Adrenal gland (tissue), 12 donors: ENCODE measurements around the gene TCERG1L. TPM values are rescaled to one million over a fixed set of nuclear protein-coding genes. Genes with fewer than 3 reads are reported as not detected.

Source experiments
- DNase-seq, 7 donors: peaks; one replicate each; pipeline ENCODE4 v3.0.0-alpha.2; 2019 to 2020
- H3K27ac ChIP-seq, 5 donors: fragments of 200-600 bp; sonication (generic) in 4 of 5; 1 replicate in 3 of 5; 2 replicates in 2 of 5; pipeline versions ENCODE4 v1.5.1 to v1.8.0; 2016 to 2020; ENCODE audit warnings: mild to moderate bottlenecking in 1 of 5
- H3K27me3 ChIP-seq: fragments of 200-600 bp; 2 replicates; pipeline ENCODE4 v1.8.0; 2021
- H3K36me3 ChIP-seq, 2 donors: fragments of 200-600 bp; replicated peaks in 1 of 2; 1 replicate in 1 of 2; 2 replicates in 1 of 2; pipeline versions ENCODE4 v1.5.1 to v1.8.0; 2018 to 2022
- H3K4me1 ChIP-seq, 2 donors: fragments of 200-600 bp; replicated peaks in 1 of 2; 1 replicate in 1 of 2; 2 replicates in 1 of 2; pipeline versions ENCODE4 v1.5.1 to v1.8.0; 2018 to 2021
- H3K4me3 ChIP-seq, 4 donors: fragments of 200-600 bp; sonication (generic) in 3 of 4; one replicate each; pipeline ENCODE4 v1.5.1; 2016 to 2018
- H3K9me3 ChIP-seq, 3 donors: fragments of 200-600 bp; sonication (generic) in 1 of 3; replicated peaks in 1 of 3; 1 replicate in 2 of 3; 2 replicates in 1 of 3; pipeline versions ENCODE4 v1.5.1 to v1.8.0; 2016 to 2021
- POLR2A ChIP-seq, 2 donors: fragments of 450-650 bp; IDR thresholded peaks; one replicate each; pipeline ENCODE4 v1.6.1; 2017; ENCODE audit warnings: antibody characterized with exemption in 2 of 2, mild to moderate bottlenecking in 2 of 2, moderate library complexity in 1 of 2
- WGBS, 4 donors: extraction: QIAGEN DNeasy Blood & Tissue Kit in 2 of 4; methylation state at CpG; one replicate each; pipeline versions ENCODE4 v1.1.5 to v1.1.7; 2013 to 2017; 5-methylcytosine and 5-hydroxymethylcytosine counted together
- intact Hi-C, 2 donors: fragments of 100-400 bp; cut with DNase I; formaldehyde crosslinking; loops; one replicate each; pipeline versions ENCODE4 v1.14.1 to v1.15.0; 2022 to 2023
- polyA plus RNA-seq, 3 donors: library from polyadenylated mRNA; stranded (reverse); fragments of 200-250 nt in 2 of 3; fragments of 350-450 nt in 1 of 3; fragmentation: Illumina TruSeq in 1 of 3; extraction: RNeasy Lipid Tissue Mini Kit (QIAGEN cat#74804) in 1 of 3; gene quantifications; one replicate each; pipeline ENCODE4 v1.2.3, GENCODE V29; 2013 to 2014
- total RNA-seq, 9 donors: library from RNA; depleted of rRNA in 4 of 9; stranded (reverse); fragments of >200 nt in 4 of 9; fragments of 120-200 nt in 1 of 9; fragmentation: NEBNext Ultra II Directional in 1 of 9; extraction: Animal tissue kit (Norgen Biotek cat#: 25700) in 1 of 9; gene quantifications; one replicate each; pipeline versions ENCODE4 v1.1.0 to v1.2.4, GENCODE V29; 2013 to 2023
- TF ChIP-seq, protein P1 (sequence below), 6 experiments: fragments of 450-650 bp in 4 of 6; fragments of 200-600 bp in 2 of 6; sonication (generic) in 1 of 6; IDR thresholded peaks; 1 replicate in 5 of 6; 2 replicates in 1 of 6; pipeline versions ENCODE4 v1.5.1 to v1.8.0; 2016 to 2021; ENCODE audit warnings: antibody characterized with exemption in 6 of 6, mild to moderate bottlenecking in 2 of 6, moderate library complexity in 1 of 6
- donor health status: healthy with polysubstance abuse.
- donor health status: Bipolar disorder and iron deficiency.
- donor health status: DM: yes; HTN: yes; CAD: no.
- donor health status: DM: no; HTN: no; CAD: no.
- donor health status: DM: no; HTN: no; CAD: no.
- donor health status: DM: yes; HTN: yes; CAD: no.

The TCERG1L gene
- total and polyA plus RNA-seq, 12 donors, result 0.17 to 3.4 (median 0.97) TPM

DNA sequence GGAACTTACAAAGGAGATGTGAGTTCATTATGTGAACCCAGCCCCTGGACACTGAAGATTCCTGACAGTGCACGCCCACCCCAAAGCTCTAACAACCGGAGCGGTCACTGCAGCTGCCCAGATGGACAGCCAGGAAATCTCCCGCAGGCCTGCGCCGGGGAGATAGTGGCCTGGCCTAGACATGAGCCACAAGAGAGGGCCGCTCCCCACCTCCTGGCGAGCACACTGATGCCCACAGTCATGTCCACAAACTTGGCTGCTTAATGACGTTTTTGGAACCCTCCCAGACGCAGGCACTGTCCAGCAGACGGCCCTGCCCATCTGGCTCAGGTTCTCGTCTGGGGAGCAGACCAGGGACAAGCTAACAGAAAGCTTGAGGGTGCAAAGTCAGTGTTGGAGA is 34.2 kb downstream of the TCERG1L start:
- H3K4me1 ChIP-seq, result no peaks in the 10 kb centered on the region
- intact Hi-C loops, result no loop called here
- no peak for TF ChIP-seq POLR2A (IDR thresholded peaks at IDR 0.05)
- TF ChIP-seq, protein P1, sequence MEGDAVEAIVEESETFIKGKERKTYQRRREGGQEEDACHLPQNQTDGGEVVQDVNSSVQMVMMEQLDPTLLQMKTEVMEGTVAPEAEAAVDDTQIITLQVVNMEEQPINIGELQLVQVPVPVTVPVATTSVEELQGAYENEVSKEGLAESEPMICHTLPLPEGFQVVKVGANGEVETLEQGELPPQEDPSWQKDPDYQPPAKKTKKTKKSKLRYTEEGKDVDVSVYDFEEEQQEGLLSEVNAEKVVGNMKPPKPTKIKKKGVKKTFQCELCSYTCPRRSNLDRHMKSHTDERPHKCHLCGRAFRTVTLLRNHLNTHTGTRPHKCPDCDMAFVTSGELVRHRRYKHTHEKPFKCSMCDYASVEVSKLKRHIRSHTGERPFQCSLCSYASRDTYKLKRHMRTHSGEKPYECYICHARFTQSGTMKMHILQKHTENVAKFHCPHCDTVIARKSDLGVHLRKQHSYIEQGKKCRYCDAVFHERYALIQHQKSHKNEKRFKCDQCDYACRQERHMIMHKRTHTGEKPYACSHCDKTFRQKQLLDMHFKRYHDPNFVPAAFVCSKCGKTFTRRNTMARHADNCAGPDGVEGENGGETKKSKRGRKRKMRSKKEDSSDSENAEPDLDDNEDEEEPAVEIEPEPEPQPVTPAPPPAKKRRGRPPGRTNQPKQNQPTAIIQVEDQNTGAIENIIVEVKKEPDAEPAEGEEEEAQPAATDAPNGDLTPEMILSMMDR (IDR thresholded peaks at IDR 0.05), result no peak
- H3K27me3 ChIP-seq, result no peaks in the 10 kb centered on the region
- DNase-seq, result no peak
- no peaks in the 10 kb centered on the region for H3K9me3 ChIP-seq
- no peak overlapping the region for H3K27ac ChIP-seq
- 42 to 73% (median 68%) methylated on average over 6 to 12 of the region's 12 CpGs for WGBS, 4 donors
- H3K36me3 ChIP-seq, result no peaks in the 10 kb centered on the region
- H3K4me3 ChIP-seq, result no peak overlapping the region

DNA sequence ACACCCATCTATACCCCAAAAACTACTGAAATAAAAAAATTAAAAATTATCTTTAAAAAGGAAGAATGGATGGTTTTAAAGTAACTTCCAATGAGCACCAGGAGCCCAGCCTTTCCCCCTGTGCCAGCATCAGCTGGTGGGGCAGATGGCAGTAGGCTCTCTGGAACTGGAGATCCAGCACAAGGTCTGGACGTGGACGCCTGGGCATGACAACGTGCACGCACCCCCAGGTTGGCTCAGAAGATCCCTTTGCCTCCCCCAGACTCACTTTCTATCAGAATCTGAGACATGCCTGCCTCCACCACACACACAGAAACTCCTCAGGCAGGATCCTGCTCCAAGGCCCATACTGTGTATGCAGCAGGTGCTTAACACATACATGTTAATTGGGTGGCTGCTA is 35.8 kb downstream of the TCERG1L start:
- H3K27ac ChIP-seq, result no peak overlapping the region
- TF ChIP-seq, protein P1 (IDR thresholded peaks at IDR 0.05), result no peak
- no peak for TF ChIP-seq POLR2A (IDR thresholded peaks at IDR 0.05)
- H3K4me3 ChIP-seq, result no peak overlapping the region
- H3K27me3 ChIP-seq, result no peaks in the 10 kb centered on the region
- H3K9me3 ChIP-seq, result no peaks in the 10 kb centered on the region
- no peak for DNase-seq
- no peaks in the 10 kb centered on the region for H3K36me3 ChIP-seq
- intact Hi-C loops, result no loop called here
- no peaks in the 10 kb centered on the region for H3K4me1 ChIP-seq
- WGBS, 4 donors, result 72 to 86% (median 73%) methylated on average over 4 of the region's 4 CpGs

DNA sequence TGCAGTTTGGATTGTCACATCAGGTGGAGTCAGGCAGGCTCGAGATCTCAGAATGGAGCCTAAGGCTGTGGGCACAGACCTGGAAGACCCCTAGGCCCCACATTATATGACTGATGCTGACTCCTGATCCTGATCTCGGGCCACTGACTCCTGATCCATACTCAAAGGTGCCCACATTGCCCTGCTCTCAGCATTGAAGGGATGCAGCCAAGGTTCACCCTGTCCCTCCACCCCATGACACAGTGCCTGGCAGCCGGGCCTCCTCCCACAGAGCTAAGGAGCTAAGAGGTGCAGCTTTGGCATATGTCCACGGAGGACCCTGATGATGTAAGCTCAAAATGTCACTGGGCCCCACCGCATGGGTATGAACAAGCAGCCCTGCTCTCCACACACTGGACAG is 36.6 kb downstream of the TCERG1L start:
- intact Hi-C loops, result no loop called here
- WGBS, 4 donors, result 77 to 87% (median 85%) methylated on average over 3 to 5 of the region's 5 CpGs
- Histone ChIP-seq H3K36me3 (no peaks in the 10 kb centered on the region), H3K27me3 (no peaks in the 10 kb centered on the region), H3K27ac (no peak overlapping the region), H3K9me3 (no peaks in the 10 kb centered on the region), H3K4me1 (no peaks in the 10 kb centered on the region), H3K4me3 (no peak overlapping the region)
- no peak for DNase-seq
- TF ChIP-seq, protein P1 (IDR thresholded peaks at IDR 0.05), result no peak
- no peak for TF ChIP-seq POLR2A (IDR thresholded peaks at IDR 0.05)

DNA sequence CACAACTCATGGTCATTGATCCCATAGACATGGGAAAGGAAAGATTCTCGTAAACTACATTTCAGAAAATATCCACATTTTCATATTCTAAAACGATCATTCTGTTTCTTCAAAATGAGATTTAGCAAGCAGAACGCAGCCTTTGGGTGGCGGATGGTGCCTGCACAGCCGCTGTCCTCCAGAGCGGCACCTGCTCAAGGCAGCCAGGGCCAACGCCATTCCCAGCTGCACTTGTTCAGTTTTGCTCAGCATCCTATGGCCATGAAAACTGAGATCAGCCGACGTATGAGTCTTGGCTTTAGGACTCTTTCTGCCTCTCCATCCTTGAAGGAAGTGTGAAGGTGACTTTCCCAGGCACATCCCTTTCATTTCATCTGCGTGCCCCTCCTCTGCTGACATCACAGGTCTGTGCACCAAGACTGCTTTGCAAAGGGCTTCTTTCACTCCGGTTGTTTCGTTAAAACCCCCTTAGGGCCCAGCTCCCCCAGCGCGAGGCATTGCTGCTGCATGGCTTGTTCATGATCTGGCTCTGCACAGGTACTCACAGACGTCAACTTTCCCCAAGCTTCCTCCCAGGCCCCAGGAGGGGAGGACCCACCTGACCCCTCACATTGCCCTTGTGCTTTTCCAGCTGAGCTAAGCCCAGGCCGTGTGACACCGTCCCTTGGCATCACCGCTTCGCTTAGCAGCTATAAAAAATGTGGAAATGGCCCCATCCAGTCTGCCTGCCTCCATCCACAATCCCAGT is 37.2 kb downstream of the TCERG1L start:
- H3K27me3 ChIP-seq, result no peaks in the 10 kb centered on the region
- no peaks in the 10 kb centered on the region for H3K4me1 ChIP-seq
- WGBS, 4 donors, result 82 to 91% (median 87%) methylated on average over 19 of the region's 19 CpGs
- H3K9me3 ChIP-seq, result no peaks in the 10 kb centered on the region
- intact Hi-C loops, result no loop called here
- no peaks in the 10 kb centered on the region for H3K36me3 ChIP-seq
- no peak overlapping the region for H3K27ac ChIP-seq
- no peak overlapping the region for H3K4me3 ChIP-seq
- no peak for TF ChIP-seq POLR2A (IDR thresholded peaks at IDR 0.05)
- TF ChIP-seq, protein P1 (IDR thresholded peaks at IDR 0.05), result no peak
- no peak for DNase-seq
